Thoracic aorta (tissue), 2 donors: ENCODE data around the gene CAD. TPM values are rescaled to one million over a fixed set of nuclear protein-coding genes. Genes with fewer than 3 reads are reported as not detected.
A peak's percentile ranks its signal among the peaks of the same experiment; 100 is the strongest.

ENCODE experiments used
- ATAC-seq: fragments of 150-250 bp; one replicate; pipeline ENCODE4 v1.8.0; 2017; ENCODE audit warnings: low read depth; ENCODE audit not compliant: insufficient number of reproducible peaks, low FRiP score
- DNase-seq: peaks from one replicate; pipeline ENCODE4 v3.0.0-alpha.2; 2020; ENCODE audit warnings: low spot score
- H3K27ac ChIP-seq, 2 donors: fragments of 200-600 bp; sonication (generic); 1 replicate in 1 of 2; 2 replicates in 1 of 2; pipeline ENCODE4 v1.5.1; 2016; ENCODE audit warnings: mild to moderate bottlenecking in 2 of 2, moderate library complexity in 2 of 2
- H3K27me3 ChIP-seq: fragments of 200-600 bp; sonication (generic); replicated peaks from 2 replicates; pipeline ENCODE4 v1.6.0; 2016; ENCODE audit warnings: mild to moderate bottlenecking; ENCODE audit not compliant: insufficient read depth
- H3K36me3 ChIP-seq: fragments of 200-600 bp; sonication (generic); one replicate; pipeline ENCODE4 v1.5.1; 2016
- H3K4me1 ChIP-seq, 2 donors: fragments of 200-600 bp; sonication (generic); 1 replicate in 1 of 2; 2 replicates in 1 of 2; pipeline versions ENCODE4 v1.5.1 to v1.6.0; 2016; ENCODE audit warnings: low read depth in 2 of 2, mild to moderate bottlenecking in 1 of 2; ENCODE audit not compliant: control insufficient read depth in 1 of 2
- H3K4me3 ChIP-seq: fragments of 200-600 bp; sonication (generic); 2 replicates; pipeline ENCODE4 v1.5.1; 2016; ENCODE audit warnings: mild to moderate bottlenecking
- H3K9me3 ChIP-seq: fragments of 200-600 bp; sonication (generic); 2 replicates; pipeline ENCODE4 v1.5.1; 2016
- CTCF ChIP-seq: fragments of 200-600 bp; sonication (generic); IDR thresholded peaks from one replicate; pipeline ENCODE4 v1.5.1; 2019; ENCODE audit warnings: antibody characterized with exemption
- total RNA-seq, 2 donors: library from RNA; depleted of rRNA; stranded (reverse); fragments of >200 nt; gene quantifications; one replicate each; pipeline versions ENCODE4 v1.1.0 to v1.2.3, GENCODE V29; 2016

Gene CAD
- total RNA-seq, 2 donors from 2014 or later = 16.2 to 25.0 TPM

- Histone ChIP-seq H3K4me1 (peaks cover 4 to 24% of the 10 kb centered on the region in 2 donors), H3K27me3 (no peaks in the 10 kb centered on the region), H3K36me3 (no peaks in the 10 kb centered on the region), H3K27ac (peak overlapping the region in 1 of 2 donors; percentile 37), H3K4me3 (no peak overlapping the region), H3K9me3 (no peaks in the 10 kb centered on the region)
- peak; percentile 24 for TF ChIP-seq CTCF
- ATAC-seq (no peak), DNase-seq (no peak)
Observed at GRCh38 chr2:27249891-27250651, 32.9 kb downstream of the CAD start.

- H3K27me3 ChIP-seq = no peaks in the 10 kb centered on the region
- H3K36me3 ChIP-seq = no peaks in the 10 kb centered on the region
- no peak overlapping the region for H3K4me3 ChIP-seq
- ATAC-seq = no peak
- no peaks in the 10 kb centered on the region for H3K9me3 ChIP-seq
- peaks cover 11 to 31% of the 10 kb centered on the region in 2 donors for H3K4me1 ChIP-seq
- no peak for DNase-seq
- no peak overlapping the region for H3K27ac ChIP-seq
- TF ChIP-seq CTCF = no peak
Observed at GRCh38 chr2:27250652-27251379, 33.6 kb downstream of the CAD start.

DNA sequence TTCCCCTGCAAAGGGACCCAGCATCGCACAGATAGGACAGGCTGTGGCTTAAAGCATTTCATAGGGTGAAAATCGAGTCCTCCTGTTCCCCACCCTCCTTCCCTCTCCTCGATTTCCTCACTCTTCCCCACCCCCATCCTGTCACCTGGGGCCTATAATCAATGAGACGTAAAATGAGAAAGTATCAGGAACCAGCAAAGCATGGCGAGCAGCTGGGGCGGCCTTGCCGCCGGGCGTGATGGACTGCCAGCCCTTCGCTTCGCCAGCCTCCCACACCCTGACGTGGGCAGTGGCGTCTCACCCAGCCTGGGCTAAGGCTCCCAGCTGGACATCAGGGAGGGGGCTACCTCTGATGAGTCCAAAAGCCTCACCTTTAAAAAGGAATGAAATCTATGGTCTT is 34.6 kb downstream of the CAD start:
- H3K27me3 ChIP-seq = no peaks in the 10 kb centered on the region
- no peak for ATAC-seq

DNA sequence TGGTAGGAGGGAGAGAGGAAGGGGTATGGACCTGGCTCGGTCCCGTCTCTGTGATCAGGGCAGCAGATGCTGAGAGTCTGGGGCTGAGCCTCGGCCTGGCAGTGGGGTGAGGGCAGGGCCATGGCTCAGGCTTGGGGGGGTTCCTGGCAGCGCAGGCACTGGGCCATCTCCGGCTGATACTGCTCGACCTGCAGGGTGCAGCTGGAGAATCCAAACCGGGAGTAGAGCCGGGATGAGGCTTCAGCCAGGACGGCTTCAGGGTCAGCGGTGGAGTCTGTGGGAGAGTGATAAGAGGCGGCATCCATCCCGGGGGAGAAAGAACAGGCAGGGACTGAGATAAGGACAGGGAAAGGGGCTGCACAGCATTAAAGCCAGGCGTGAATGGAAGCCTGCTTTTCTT is 38.0 kb downstream of the CAD start:
- ATAC-seq (no peak), DNase-seq (no peak)
- Histone ChIP-seq H3K27ac (no peak overlapping the region), H3K27me3 (peaks cover 6% of the 10 kb centered on the region), H3K36me3 (no peaks in the 10 kb centered on the region), H3K4me1 (peaks cover 11 to 23% of the 10 kb centered on the region in 2 donors), H3K4me3 (no peak overlapping the region), H3K9me3 (no peaks in the 10 kb centered on the region)
- no peak for TF ChIP-seq CTCF

More for the DNA sequence above, 34.6 kb downstream of the CAD start:
- Histone ChIP-seq H3K9me3 (no peaks in the 10 kb centered on the region), H3K4me1 (peaks cover 14 to 38% of the 10 kb centered on the region in 2 donors), H3K27ac (no peak overlapping the region), H3K4me3 (no peak overlapping the region), H3K36me3 (no peaks in the 10 kb centered on the region)
- no peak for DNase-seq
- TF ChIP-seq CTCF = no peak

- Histone ChIP-seq H3K4me1 (peaks cover 11 to 20% of the 10 kb centered on the region in 2 donors), H3K36me3 (no peaks in the 10 kb centered on the region), H3K27ac (no peak overlapping the region), H3K4me3 (no peak overlapping the region), H3K27me3 (peaks cover 6% of the 10 kb centered on the region), H3K9me3 (no peaks in the 10 kb centered on the region)
- no peak for DNase-seq
- no peak for TF ChIP-seq CTCF
- ATAC-seq = no peak
Observed at GRCh38 chr2:27255660-27256059, 38.5 kb downstream of the CAD start.
